GM18870 (cell line): ENCODE measurements around the gene GABBR1.

ENCODE experiments used
- ATAC-seq: cut with Tn5 transposase; IDR thresholded peaks from one replicate; pipeline ENCODE4 v1.9.1; 2021; ENCODE audit warnings: moderate library complexity; ENCODE audit not compliant: unreplicated experiment

GABBR1 gene

DNA sequence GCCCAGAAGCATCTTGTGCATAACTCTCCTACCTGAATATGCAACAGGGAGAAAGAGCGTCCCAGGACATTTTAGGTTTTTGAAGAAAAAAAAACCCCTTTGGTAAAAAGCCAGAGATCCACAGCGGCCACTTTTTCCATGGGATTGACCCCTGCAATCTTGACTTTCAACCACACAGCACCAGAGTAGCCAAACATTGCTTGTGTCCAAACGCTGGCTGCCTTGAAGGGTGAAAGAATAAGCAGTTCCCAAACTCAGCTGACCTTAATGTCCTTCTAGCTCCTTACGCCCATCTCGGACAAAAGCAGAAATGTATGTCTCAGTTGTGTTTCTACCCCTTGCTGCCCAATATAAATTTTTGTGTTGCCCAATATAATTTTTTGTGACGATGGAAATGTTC is 22.7 kb upstream of the GABBR1 start:
- ATAC-seq = no peak

DNA sequence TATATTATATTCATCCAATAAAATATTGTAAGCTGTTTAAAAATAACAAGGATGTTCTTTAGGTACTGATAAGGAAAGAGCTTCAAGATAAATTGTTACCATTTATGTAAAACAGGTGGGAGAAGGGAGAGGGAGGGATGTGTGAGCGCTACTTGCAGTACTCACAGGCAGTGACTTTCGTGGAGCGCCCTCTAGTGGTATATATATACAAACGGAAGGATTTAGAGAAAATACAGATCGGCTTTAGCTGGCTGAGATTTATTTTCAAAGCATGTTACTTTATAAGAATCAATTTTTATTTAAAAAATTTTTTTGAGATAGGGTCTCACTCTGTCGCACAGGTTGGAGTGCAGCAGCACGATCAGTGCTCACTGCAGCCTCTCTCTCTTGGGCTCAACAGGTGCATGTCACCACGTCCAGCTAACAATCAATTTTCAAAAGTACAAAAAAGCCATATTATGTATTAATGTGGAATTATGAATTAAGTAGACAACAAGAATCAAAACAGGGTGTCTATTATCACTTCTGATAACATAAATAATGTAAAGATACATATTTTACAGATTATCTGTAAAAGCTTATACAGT is 20.6 kb upstream of the GABBR1 start:
- no peak for ATAC-seq

DNA sequence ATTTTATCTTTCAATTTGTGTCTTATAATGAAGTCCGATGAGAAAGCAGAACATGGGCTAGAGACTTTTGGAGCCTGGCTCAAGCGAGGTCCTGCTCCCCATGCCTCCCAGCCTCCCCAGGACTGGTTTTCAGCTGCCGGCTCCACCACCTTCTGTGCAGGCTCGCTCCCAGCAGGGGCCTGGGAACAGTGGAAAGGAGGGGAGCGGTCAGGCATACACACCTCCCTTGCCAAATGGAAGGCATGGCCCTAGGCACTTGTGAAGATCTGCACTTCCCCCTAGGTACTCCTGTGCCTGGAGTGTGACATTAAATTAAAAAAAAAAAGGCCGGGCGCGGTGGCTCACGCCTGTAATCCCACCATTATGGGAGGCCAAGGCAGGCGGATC is 19.2 kb upstream of the GABBR1 start:
- ATAC-seq = no peak

DNA sequence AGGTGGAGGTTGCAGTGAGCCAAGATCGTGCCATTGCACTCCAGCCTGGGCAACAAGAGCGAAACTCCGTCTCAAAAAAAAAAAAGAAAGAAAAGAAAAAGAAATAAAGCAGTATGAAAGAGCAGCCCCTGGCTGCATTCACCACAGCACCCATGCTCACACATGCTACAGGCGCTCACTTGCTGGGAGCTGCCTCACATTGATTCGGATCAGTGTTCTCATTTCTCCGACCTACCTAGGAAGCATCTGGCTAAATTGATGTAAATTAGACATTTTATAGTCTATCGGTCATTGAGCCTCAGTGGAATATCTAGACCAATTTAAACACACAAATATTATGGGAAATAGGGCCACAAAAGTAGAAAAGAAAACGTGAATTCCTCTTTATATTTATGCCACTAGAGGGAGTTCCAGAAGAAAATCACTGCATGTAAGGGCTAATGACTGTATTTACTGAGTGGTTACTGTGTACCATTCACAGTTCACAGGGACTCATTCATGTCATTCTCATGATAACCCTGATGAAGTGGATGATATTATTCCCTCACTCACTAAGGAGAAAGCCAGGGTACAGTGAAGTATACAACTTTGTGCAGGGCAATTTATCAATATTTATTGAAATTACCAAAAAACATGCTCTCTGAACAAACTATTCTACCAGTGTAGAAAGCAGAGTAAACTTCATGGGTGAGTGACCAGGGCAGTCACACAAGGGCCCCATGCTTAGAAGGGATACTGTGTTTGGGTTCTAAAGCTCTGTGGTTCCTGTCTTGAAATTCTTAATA is 18.6 kb upstream of the GABBR1 start:
- ATAC-seq = no peak

DNA sequence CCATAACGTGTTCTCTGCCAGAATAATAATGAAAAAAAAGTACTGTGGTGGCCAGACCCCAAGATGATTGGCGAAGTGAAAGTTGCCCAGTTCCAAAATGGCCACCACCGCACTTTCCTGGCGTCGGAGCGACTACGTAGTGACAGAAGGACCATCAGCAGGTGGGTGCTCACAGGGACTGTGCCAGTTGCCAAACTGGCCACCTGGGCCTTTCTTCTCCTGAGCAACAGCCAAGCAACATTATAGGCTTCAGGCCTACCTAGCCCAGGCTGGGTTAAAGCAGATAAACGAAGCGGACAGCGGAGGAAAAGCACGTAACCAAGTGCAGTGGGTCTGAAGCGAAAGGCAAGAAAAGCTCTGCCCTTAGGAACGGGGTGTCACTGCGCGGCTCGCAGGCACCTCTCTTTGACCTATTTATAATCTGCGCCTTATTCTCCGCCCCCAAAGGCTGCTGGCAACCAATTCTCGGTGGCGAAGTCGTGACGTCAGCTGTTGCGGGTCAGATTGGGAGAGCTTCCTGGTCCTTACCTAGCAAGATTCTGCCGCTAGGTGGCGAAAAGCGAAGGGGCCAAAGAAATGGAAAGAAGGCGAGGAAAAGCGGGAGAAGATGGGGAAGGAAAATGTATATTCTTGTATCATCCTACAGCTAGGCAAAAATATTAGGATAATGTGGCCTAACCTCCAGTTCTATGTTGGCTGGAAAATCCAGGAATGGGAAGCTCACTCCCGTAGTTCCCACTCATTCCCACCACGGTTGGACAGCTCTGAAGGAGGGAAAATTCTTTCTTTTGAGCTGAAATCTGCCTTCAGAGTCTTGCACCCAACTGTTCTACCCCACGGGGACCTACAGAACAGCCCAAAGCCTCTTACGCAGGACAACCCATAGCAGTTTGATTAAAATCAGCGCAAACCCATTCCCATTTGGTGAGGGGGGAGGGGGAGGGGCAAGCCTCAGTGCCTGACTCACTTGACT is 17.0 kb upstream of the GABBR1 start:
- ATAC-seq = peak; percentile 96

DNA sequence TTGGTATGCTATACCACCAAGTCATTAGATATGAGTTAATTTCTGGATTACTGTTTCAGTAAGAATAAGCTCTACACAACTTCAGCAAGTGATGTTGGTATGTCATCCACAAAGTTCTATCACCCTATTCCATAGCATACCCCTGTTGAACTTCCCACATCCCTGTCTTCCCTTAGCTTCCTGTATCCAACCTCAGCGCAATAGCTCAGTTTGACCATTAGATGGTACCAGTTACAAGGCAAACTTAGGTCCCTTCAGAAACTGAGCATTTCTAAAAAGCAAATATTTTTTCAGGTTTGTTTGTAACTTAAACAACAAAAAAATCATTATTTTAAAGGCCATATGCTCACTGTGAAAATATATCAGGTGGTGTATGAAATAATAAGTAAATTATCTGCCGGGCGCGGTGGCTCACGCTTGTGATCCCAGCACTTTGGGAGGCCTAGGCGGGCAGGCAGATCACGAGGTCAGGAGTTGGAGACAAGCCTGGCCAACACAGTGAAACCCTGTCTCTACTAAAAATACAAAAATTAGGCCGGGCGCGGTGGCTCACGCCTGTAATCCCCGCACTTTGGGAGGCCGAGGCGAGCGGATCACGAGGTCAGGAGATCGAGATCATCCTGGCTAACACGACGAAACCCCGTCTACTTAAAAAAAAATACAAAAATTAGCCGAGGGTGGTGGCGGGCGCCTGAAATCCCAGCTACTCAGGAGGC is 15.1 kb upstream of the GABBR1 start:
- ATAC-seq = no peak

DNA sequence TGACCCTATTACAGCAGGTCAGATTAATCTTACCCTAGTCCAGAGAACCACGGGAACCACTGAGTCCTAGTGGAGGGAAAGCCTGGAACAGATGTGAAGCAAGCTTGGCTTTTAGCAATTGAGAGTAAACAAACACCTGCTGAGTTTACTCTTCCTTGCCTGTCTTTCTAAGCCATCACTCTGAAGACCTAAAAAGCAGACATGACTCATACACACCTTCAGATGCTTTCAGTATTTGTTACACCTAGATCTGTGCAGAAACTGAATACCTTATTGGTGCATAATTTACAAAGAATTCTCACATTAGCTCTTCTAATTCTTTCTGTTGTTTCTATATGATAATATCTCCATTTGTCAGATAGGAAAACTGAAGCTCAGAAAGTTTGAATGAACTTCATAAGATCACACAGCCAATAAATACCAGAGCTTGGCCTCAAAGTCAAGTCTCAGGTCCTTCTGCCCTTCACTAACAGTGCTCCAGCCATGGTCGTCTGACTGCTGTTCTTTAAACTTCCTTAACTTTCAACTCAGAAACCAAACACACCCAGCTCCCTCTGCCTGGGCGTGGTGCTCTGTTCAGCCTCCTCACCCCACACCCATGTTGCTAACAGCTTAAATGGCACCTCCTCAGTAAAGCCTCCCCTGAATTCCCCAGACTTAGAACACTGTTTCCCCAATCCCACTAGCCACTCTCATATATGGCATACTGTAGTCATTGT is 8.6 kb upstream of the GABBR1 start:
- no peak for ATAC-seq

DNA sequence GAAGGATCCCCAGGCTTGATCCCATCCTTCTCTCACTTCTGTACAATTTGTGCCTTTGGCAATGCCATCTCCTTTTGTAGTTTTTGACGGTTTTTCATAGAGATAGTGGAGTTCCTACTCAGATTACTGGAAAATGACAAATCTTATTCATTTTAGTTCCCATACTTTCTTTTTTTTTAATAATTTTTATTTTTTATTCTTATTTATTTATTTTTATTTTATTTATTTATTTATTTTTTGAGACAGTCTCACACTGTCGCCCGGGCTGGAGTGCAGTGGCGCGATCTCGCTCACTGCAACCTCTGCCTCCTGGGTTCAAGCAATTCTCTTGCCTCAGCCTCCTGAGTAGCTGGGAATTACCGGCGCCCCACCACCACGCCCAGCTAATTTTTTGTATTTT is 4.3 kb upstream of the GABBR1 start:
- ATAC-seq = no peak

DNA sequence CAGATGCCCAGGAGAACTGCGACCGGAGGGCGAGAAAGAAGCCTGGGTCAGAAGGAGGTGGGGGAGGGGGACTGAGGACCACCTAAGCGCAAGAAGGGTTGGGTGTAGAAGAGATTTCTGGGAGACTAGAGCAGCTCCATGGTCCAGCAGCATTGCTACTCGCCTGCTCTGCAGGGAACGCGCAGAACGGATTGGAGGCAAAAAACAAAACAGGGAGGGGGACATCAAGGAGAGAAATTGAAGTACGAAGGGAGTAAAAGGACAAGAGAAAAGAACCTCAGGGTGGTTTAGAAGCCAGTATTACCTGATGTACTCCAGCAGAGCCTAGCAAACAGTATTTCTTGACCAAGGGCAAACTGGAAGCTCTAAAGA is 537 bp upstream of the GABBR1 start:
- no peak for ATAC-seq

DNA sequence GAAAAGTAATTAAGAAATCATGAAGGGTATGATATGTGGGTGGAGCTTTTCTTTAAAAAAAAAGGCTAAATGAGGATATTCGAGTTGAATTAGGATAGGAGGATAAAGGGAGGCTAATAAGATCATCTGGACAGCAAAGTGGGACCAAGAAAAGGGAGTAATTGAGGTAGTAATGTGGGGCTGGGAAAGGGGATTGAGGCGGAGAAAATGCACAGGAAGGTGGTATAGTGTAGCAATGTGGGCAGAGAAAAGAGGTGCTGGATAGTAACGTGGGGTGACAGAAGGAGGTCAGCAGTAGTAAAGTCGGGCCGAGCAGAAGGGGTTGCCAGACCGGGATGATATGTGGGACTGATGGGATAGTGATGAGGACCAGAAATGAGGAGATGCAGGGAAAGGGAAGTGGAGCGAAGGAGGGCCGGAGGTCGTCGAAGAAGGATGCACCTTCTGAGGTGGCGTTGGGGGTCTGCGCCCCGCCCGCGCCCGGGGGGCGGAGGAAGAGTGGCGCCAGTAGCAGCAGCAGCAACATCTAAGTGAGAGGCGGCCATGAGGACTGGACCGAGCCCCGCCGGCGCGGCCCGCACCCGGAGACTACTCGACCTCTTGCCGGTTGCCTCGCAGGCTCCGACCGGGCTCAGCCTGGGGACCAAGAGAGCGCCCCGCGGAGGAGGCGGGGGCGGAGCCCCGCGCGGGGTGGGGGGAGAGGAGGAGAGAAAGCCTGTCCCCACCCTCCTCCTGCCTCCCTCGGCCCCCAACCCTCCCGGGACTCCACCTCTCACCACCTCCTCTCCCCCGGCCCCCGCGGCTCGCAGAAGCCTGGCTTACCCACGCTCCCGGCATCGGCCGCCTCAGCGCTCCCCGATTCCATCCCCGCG is 887 bp downstream of the GABBR1 start:
- no peak for ATAC-seq

DNA sequence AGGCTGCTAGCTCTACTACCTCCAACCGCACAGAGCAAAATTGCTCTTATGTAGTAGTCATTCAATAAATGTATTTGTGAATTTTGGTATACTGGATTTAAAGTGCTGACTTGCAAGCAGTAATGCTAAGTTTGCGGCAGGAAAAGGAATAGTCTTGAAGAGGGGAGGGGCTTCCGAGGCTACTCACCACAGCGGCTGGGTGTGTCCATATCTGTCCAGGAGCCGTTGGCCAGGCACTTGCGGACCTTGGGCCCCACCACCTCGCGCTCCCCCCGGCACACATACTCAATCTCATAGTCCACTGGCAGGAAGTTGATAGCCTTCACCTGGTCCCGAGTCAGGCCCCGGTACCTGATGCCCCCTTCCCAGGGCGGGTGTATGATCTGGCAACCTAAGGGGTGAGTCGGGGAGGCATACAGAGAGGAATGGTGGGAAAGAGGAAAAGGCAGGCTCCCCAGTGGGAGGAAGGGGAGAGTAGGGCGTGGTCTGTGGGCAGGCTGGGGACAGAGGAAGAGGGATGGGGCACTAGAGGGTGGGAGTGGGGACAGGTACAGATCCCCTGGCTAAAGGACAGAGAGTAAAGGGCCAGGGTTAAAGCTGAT is 1.7 kb downstream of the GABBR1 start:
- ATAC-seq = no peak

DNA sequence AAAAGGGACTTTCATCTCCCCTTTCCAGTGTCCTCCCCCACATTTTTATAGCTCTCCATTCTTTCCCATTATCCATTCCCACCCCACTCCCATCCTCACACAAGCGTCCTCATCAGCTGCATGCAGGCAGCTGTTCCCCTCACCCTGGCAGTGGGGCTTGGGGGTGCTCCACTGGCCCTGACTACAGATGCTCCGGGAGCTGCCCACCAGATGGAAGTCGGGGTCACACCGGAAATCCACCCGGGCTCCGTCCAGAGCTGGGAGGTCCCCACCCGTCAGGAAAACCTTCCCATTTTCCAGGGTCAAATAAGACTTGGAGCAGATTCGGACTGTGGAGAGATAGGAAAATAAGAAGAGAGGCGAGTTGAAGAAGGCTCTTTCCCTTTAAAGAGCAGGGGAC is 2.7 kb downstream of the GABBR1 start:
- no peak for ATAC-seq

DNA sequence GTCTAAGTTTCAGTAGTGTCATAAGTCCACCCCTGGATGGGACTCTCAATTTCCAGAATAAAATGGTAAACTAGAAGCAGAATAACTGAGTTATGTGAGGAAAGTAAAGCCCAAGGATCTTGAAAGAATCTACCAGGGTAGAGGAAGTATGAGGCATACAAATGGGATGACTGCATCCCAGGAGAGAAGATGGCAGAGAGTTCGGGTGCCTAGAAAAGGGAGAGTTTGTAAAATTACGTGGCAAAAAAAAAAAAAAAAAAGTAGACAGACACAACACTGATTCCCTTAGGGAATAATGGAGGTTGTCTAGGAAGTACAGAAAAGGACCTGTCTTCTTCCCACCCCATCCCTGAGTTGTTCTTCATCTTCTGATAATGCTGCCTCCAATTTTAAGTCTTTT is 3.4 kb downstream of the GABBR1 start:
- ATAC-seq = no peak

DNA sequence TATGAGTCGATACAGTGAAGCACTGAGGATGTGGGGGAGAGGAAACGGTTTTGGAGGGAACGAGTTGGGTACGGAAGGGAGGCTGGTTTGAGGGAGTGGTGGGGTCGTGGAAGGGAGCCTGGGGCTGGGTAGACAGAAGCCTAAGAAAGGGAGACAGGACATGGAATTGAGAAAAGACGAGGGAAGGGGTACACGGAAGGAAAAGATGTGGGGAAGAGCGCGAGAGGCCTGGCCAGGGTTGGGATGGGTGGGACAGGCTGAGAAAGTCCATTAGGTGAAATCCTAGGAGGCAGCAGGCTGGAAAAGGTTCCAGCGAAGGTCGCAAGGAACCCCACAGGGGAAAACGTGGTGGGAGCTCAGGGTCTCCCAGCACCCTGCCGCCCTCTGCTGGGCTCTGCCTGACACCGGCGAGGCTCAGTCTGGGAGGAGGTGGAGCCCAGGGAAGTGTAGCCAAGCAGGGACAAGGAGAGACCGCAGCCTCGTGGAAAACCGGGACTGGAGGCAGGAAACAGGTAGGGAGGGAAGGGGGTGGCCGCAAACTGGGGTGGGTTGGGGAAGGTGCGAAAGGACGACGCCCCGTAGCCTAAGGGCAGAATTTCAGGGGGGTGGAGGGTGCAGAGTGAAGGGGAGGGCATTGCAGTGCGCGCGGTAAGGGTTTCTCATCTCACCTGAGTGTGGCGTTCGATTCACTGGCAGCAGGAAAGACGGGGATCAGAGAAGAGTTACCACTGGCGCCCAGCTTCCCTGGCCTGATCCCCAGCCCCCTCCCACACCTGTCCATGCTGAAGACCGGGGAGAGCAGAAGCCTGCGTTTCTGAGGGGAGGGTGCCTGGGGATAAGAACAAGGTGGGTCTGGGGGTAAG is 4.3 kb downstream of the GABBR1 start:
- ATAC-seq = no peak

DNA sequence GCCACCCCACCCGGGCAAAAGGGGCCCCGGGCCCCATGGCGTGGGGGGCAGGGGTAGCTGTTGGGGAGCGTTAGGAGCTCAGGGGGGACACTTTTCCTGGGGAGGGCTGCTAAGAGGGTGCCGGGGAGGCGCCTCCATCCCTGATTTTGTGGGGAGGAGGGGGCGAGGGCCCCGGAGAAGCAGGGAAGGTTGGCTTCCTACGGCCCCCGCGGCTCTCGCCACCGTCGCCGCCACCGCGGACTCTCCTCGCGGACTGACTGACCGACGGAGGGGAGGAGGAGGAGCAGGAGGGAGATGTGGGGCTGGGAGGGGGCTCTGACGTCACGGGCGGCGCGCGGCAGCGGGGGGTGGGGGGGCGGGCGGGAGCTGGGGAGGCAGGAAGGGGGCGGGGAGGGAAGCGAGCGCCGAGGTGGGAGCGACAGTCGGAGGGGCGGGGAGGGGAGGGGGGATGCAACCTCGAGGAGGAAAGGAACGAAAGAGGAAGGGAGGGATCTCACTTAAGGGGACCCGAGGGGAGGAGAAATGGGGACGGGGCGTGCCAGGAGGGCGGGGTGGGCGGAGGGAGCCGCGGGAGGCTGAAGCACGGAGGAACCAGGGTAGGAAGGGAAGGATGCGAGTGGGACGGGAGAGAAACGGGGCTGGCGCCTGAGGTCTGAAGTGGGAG is 5.1 kb downstream of the GABBR1 start:
- ATAC-seq = no peak

DNA sequence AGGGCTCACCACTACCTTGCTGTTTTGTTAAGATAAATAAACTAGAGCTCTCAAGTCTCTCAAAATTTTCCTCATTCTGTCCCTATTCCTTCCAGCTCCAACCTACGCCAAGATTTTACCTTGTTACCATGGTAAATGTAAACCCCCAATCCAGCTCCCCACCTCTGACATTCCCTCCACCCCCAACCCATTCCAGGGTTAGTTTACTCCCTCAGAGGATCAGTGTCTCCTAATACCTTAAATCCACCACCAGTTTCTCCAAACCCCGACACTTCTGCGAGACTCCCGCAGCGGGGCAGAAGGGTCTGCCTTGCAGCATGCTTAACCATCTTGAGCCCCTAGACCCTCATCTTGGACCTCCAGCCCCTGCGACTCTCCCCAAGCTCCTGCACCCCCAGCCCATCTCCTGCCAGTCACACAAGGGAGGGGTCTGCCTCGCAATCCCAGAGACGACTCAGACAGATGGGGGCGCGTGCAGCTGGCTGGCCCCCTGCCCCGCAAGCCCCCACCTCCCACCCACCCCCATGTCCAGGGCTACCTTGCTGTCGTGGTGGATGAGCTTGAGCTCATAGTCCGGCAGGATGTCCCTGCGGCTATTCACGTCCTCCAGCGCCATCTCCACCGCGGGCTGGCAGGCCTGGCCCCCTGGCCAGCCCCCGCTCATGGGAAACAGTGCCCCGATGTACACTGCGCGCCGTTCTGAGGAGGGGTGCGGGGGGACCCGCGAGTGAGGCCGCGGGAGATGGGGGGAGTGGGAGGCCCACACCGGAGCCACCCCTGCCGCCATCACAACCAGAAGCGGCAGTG is 5.8 kb downstream of the GABBR1 start:
- no peak for ATAC-seq
